DMS153 treated with DMSO at 0.1 percent for 48 hours (cell line): Measurements from ENCODE around the gene YPEL1.
"Not testable (repeated sequence)": the region's sequence is repeated elsewhere in the genome, so short reads cannot be mapped to it uniquely, and the experiment has no call there.

Source experiments
- DNase-seq: peaks from one replicate; lab custom pipeline; 2025; ENCODE audit not compliant: unreplicated experiment; lab: John Stamatoyannopoulos, UW

YPEL1 gene

GRCh38 chr22:21684492-21685163 lies 51.0 kb downstream of the YPEL1 start:
- DNase-seq = no peak

GRCh38 chr22:21683401-21683811 lies 52.2 kb downstream of the YPEL1 start:
- no peak for DNase-seq

DNA sequence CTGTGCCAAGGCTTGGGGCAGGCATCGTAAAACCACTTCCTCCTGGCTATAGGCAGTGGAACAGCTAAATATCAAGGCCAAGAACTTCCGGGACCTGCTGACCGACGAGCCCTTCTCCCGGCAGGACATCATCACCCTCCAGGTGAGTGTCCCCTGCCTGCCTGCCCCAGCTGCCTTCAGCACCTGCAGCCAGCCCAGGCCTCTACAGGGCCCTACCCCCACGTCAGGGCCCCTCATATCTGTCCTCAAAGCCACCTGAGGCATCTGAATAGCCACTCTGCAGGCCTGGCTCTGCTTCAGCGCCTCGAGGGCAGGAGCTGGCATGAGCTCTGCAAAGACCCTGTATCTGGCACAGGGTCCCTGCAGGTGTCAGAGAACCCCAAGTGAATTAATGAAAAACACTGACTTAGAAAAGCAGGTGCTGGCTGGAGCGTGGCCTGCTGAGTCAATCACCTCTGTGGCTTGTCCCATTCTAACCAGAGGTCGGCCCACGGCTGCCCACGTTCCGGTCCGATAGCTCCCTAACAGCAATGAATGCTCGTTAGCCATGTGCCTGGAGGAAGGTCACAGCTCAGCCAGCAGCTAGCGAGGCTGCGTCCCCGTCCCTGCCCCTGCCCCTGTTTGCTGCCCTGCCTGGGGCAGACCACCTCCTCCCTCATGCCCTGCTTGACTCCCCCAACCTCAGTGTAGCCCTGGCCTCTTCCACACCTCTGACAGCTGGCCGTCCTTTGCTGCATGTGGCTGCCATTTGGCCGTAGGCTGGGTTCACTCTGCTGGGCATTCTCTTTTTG lies 53.0 kb downstream of the YPEL1 start:
- DNase-seq = no peak

DNA sequence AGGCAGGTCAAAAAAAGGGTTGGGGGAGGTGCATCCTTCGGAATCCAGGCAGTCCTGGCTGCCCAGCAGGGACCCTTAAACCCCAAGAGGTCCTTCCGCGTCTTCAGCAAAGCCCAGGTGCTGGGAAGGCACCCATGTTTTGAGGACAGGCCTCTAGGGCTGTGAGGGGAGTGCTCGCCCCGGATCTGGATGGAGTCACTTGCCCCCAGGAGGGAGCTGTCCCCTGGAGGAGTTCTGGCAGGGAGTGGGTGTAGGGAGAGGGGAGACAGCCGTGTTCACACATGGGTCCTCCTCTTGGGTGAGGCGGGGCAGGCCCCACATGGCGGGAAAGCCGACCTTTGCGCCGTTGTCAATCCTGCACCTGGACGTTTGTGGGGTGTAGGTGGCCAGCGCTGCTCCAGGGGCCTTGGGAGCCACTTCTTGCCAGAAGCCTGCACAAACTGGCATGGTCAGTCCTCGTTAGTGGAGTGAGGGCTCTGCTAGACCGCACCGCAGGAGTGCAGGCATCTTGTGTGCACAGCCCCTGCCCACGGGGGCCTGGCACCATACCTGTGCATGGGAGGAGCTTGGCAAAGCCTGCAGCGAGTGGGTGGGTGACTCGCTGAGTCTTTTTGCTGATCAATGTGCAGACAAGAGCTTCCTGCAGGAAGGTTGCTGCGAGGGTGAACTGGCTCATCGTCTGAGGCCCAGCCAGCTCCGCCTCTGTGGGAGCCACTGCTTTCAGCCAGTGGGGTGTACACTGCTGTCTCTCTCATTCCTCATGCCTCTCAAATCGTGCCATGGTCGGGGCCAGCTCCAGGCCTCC lies 53.8 kb downstream of the YPEL1 start:
- DNase-seq = no peak

GRCh38 chr22:21680830-21681565 lies 54.6 kb downstream of the YPEL1 start:
- no peak for DNase-seq

DNA sequence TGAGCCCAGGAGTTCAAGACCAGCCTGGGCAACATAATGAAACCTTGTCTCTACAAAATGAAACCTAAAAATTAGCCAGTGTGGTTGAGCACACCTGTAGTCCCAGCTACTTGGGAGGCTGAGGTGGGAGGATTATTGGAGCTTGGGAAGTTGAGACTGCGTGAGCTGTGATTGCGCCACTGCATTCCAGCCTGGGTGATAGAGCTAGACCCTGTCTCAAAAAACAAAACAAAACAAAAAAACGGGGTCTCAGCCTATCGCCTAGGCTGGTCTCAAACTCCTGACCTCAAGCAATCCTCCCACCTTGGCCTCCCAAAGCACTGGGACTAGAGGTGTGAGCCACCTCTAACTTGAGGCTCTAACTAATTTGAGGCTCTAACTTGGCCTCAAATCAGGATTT lies 56.2 kb downstream of the YPEL1 start:
- DNase-seq = no peak

DNA sequence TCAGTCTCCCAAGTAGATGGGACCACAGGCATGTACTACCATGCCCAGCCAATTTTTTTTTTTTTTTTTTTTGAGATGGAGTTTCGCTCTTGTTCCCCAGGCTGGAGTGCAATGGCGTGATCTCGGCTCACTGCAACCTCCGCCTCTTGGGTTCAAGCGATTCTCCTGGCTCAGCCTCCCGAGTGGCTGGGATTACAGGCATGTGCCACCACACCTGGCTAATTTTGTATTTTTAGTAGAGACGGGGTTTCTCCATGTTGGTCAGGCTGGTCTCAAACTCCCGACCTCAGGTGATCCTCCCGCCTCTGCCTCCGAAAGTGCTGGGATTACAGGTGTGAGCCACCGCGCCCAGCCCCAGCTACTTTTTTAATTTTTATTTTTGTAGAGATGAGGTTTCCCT lies 56.8 kb downstream of the YPEL1 start:
- DNase-seq = not testable (repeated sequence)

DNA sequence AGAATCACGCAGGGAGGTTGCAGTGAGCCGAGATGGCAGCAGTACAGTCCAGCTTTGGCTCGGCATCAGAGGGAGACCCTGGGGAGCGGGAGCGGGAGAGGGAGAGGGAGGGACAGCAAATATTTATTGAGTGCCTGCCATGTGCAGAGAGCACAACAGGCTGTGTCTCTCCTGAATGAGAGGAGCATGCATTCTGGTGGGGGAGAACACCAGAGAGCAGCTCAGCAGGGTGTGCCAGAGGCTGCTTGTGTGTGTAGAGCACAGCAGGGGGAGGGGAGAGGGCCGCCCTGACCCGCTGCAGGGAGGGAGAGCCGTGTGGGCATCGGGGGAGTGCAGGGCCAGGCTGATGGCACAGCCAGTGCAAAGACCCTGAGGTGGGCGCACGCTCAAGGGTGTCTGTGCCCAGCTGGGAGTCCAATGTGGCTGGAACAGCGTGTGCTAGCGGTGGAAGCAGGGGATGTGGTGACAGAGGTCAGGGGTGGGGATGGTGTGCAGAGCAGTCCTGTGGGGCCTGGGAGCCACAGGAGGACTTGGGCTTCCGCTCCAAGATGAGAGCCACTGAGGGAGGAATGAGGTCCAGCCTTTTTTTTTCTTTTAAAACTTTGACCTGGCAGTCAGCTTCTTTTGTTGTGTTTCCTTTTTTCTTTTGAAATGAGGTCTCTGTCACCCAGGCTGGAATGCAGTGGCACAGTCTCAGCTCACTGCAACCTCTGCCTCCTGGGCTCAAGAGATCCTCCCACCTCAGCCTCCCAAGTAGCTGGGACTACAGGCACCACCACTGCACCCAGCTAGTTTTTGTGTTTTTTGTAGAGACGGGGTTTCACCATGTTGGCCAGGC lies 57.8 kb downstream of the YPEL1 start:
- DNase-seq = peak; percentile 7

DNA sequence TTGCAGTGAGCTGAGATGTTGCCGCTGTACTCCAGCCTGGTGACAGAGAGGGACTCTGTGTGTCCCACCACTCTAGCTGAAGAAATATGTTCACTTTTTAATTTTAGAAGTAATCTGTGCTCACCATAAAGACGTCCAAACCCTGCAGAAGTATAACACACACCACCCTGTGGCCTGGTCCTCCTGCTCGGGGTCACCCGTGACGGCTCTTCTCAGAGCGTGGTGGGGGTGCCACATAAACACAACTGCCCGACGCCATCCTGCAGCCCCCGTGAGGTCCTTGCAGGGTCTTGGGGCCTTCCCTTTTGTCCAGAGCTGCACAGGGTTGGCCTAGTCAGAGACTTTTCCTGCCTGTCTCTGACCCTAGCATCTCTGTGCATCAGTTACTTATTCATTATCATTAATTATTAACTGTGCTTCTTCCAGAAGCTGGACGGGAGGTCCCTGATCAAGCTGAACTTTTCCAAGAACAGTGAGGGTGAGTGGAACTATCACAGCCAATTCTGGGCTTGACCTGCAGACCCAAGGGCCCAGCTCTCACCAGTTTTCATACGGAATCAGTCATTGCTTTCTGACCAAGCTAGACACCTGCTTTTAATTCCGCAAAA lies 60.9 kb downstream of the YPEL1 start:
- no peak for DNase-seq

GRCh38 chr22:21673534-21674321 lies 61.9 kb downstream of the YPEL1 start:
- DNase-seq = no peak

DNA sequence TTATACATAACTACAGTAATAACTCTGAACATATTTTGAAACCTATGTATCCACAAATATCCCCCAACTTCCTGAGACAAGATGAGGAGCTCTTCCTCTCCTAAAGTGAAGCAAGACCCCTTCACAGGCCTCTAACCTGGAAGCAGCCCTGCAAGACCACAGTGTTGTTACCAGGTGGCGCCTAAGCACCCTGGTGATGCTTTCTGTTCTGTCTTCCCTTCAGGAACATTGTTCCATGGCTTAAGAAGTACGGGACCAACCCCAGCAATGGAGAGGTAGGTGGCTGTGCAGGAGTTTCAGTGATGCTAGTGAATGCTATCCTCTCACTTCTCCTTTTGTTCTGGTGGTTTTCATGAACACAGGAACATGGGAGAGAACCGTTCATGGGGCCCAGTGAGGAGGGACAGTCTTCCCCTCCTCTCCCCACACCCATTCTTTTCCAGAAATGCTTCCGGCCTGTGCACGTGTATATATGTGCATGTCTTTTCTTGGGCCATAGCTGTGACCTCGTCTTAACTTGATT lies 63.4 kb downstream of the YPEL1 start:
- DNase-seq = no peak

DNA sequence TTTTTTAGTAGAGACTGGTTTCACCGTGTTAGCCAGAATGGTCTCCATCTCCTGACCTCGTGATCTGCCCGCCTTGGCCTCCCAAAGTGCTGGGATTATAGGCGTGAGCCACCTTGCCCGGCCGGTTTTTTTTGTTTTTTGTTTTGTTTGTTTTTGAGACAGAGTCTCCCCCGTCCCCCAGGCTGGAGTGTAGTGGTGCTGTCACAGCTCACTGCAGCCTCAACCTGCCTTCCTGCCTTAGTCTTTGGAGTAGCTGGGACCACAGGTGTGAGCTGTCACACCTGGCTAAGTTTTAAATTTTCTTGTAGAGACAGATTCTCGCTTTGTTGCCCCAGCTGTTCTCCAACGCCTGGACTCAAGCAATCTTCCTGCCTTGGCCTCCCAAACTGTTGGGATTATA lies 66.6 kb downstream of the YPEL1 start:
- no peak for DNase-seq

DNA sequence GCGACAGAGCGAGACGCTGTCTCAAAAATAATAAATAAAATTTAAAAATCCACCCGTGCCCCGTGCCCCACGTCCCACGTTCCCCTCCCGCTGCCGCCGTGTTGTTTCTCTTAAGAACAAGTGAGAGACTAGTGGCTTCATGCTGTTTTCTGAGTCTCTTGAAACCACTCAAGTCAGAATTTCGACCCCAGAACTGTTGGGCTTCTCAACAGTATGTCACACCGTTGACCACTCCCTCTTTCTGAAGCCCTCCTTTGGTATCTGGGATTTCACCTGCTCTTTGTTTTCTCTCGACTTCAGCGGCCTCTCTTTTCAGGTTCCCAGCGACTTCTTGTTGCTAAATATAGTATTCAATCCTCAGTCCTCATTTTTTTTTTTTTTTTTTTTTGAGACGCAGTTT lies 68.8 kb downstream of the YPEL1 start:
- DNase-seq = no peak

GRCh38 chr22:21665047-21665851 lies 70.3 kb downstream of the YPEL1 start:
- DNase-seq = no peak

GRCh38 chr22:21663738-21664137 lies 71.9 kb downstream of the YPEL1 start:
- DNase-seq = no peak

GRCh38 chr22:21661991-21662390 lies 73.6 kb downstream of the YPEL1 start:
- DNase-seq = no peak

DNA sequence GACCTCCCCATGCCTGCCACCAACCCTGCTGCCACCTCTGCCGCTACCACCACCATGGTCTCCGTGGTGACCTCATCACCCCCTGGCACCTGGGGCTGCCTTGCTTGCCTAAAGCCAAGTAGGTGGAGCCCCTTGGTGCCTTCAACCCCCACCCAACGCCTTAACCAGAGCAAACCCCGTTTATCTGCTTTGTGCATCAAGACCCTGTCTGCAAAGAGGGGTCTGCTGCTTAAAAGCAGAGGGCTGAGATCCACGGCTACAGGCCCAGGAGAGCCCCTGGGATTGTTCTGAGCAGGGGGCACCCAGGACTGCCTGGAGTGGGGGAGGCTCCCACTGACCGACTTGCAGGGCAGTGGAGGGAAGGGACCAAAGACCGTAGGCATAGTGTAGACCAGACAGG lies 74.7 kb downstream of the YPEL1 start:
- no peak for DNase-seq
